T-helper 2 cell treated with Interferon-gamma antibody and Interleukin-4, amounts not matched to agents 100 ng/mL and 5 ng/mL, for 36 hours (primary cell): ENCODE results near the gene KLHL22. TPM values are rescaled to one million over a fixed set of nuclear protein-coding genes. Genes with fewer than 3 reads are reported as not detected.
"Not testable (repeated sequence)": the region's sequence is repeated elsewhere in the genome, so short reads cannot be mapped to it uniquely, and the experiment has no call there.

Experiments used
- intact Hi-C: fragments of 100-400 bp; cut with micrococcal nuclease; formaldehyde crosslinking; loops from one replicate; pipeline ENCODE4 v1.15.1; 2023
- total RNA-seq: library from RNA; stranded (reverse); gene quantifications from 2 replicates; pipeline ENCODE4 v1.2.3, GENCODE V29; 2022

Gene KLHL22
- total RNA-seq, 1 donor from 2014 or later = 52.1 TPM

GRCh38 chr22:20471126-20471833 lies 24.3 kb downstream of the KLHL22 start:
- intact Hi-C loops = no loop called here

- intact Hi-C loops = not testable (repeated sequence)
Measured at GRCh38 chr22:20470525-20470924, 25.1 kb downstream of the KLHL22 start.

DNA sequence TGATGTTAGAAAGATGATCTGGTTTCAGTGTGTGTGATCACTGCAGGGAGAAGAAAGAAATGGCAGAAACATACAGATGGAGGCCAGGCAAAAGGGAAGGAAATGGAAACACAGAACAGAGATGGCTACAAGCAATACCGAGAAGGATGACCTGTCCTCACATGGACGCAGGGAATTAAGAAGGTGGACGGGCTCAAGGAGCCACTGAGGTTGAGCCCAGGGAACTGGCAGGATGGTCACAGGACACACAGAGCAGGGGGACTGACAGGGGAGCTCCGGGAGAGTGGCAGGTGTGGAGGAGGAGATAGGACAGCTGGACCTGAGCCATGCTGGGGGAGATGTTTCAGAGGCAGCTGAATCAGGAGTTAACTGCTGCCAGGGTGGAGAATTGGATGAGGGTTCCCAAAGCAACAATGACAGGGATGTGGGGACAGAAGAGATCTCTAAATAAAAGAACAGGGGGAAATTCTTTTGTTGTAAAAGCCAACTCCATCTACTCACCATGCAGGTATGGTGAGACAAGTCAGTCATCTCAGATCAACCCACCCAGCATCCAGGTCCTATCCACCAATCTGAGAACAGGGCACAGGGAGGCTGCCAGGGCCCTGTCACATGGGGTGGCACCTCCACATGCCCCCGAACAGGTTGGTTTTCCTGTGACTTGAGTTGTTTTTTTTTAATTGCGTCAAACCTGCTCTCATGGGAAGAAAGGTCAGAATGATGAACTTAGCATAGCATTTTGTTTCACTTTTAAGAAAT lies 26.3 kb downstream of the KLHL22 start:
- intact Hi-C loops = no loop called here

DNA sequence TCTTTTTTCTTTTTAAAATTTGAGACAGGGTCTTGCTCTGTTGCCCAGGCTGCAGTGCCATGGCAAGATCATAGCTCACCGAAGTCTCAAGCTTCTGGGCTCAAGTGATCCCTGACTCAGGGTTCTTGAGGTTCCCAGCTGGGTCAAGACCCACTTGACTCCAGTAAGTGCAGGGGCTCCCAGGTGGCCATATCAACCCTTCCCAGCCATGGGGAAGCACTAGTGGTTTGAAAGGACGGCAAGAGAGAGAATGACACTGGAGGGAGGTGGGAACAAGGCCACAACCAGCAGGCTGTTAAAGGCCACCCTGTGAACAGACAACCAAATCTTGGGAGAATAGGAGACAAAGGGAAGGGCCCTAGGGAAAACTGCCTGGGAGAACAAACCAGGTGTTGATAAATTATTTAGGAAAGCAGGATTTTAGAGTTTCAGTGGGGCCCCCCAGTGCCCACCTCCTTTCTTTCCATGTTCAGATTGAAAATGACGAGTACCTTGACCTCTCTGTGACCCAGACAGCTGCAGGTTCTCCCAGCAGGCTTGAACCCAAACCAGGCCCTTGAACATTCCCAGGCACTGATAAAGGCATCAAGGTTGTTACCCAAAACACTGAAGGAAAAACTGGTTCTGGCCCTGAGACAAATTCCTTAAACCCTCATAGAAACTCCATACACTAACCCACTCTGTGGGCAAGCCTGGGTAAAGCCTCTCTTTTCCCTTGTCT lies 28.8 kb downstream of the KLHL22 start:
- intact Hi-C loops = no loop called here

DNA sequence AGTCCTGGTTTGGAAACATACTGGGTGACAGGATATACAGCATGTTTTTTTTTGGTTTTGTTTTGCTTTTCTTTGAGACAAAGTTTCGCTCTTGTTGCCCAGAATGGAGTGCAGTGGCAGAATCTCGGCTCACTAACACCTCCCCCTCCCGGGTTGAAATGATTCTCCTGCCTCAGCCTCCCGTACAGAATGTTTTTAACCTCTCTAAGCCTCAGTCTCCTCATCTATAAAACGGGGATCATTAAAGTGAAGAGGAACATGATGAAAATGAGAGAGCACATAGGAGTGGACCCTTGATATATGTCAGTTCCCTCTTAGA lies 29.9 kb downstream of the KLHL22 start:
- intact Hi-C loops = no loop called here

DNA sequence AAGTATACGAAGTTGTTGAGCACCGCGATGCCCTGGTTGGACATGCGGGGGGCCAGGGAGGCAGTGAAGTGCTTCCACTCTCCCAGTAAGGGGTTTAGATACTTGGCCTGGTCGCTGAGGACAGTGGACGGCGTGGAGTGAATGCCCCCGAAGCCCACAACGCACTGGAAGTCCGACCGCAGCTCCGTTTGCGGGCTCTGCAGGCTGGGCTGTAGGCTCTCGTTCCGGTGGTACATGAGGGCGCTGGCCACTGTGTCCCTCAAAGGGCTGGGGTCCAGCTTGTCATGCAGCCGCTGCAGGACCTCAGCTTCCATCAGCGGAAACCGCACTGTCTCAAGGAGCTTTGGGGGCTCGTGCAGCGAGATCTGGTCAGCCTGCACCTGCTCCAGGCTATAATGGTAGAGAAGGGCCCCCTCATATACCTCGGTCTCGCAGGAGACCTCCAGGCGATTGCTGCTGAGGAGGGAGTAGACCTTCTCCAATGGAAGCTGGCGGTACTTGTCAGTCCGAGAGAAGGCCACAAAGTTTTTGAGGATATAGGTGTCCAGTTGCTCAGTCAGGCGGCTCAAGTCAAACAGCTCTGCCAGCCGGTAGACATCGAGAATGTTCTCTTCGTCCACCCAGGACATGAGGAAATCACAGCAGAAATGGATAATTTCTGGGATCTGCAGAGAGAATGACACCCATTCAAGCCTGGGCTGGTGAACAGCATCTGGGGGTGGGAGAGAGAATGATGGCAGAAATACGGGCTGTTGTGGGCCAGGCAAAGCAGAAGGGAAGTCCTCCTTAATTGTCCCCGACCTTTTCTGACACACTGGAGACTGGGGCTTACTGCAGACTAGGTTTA lies 30.5 kb downstream of the KLHL22 start:
- intact Hi-C loops = loop anchor here (1.0 kb wide), 1 partner anchor 31 kb away; no protein-coding TSS in a partner anchor

DNA sequence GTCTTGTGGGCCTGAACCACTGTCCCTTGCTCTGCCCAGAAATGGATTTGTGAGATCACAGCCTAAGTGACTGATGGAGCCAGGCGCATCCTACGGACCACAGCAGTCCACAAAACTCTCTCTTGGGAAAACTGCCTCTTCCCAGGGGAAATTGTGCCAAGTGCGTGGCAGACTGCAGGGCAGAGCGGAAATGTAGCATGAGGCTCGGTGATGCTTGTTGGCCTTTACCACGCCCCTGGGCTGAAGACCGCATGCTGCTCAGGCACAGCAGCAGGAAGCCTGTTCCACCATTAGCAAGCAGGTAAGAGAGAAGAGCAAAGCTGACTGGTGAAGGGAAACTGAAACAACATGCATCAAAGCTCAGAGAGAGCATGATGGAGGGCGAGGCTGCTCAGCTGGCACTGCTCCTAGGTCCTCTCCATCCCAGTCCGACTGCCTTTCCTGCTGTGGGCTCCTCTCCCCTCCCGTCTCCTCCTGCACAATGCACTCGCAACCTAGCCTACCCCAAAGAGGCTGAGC lies 31.4 kb downstream of the KLHL22 start:
- intact Hi-C loops = loop anchor here (1.0 kb wide), 1 partner anchor 32 kb away; no protein-coding TSS in a partner anchor

- intact Hi-C loops = loop anchor here (1.0 kb wide), 2 partner anchors 33 to 346 kb away; partner anchors contain the start of gene TRMT2A
Measured at GRCh38 chr22:20463324-20464095, 32.1 kb downstream of the KLHL22 start.

GRCh38 chr22:20459862-20460261 lies 35.7 kb downstream of the KLHL22 start:
- intact Hi-C loops = no loop called here

DNA sequence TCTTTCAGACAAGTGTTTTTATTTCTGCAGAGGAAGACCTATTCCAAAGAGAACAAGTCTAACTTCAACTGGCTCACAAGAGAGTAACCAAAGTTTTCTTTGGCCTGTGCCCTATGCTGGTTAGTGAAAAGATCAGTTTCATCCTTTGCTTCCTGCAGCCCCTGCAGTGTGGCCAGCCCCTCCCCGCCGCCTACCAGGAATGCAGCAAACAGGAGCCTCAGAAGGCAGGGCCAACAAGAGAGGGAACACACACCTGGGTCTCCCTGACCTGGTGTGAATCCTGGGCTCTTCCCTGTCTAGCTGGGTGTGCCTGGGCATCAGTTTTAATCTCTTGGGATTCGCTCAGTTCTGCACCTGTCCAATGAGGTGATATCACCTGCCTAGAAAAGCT lies 36.4 kb downstream of the KLHL22 start:
- intact Hi-C loops = no loop called here

GRCh38 chr22:20458530-20459151 lies 37.0 kb downstream of the KLHL22 start:
- intact Hi-C loops = no loop called here

GRCh38 chr22:20457506-20458240 lies 37.9 kb downstream of the KLHL22 start:
- intact Hi-C loops = no loop called here

DNA sequence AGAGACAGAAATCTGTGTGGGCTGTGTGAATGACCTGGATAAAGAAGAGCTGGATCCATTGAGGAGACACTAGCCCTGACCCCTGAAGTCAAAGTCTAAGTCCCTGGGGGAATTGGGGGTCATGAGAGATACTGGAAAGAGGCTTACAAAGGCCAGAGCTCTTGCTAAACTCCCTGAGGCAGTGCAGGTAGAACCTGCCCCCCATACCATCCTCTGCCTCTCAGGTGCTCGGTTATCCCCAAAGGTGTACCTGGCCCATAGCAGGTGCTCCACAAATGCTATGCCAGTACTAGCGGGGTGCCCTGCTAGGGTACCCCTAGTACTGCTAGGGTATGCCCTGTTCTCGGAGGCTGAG lies 38.9 kb downstream of the KLHL22 start:
- intact Hi-C loops = loop anchor here (1.0 kb wide), 1 partner anchor 38 kb away; no protein-coding TSS in a partner anchor

- intact Hi-C loops = loop anchor here (1.0 kb wide), 1 partner anchor 38 kb away; no protein-coding TSS in a partner anchor
Measured at GRCh38 chr22:20456064-20456721, 39.4 kb downstream of the KLHL22 start.

GRCh38 chr22:20455709-20456063 lies 39.9 kb downstream of the KLHL22 start:
- intact Hi-C loops = loop anchor here (1.0 kb wide), 1 partner anchor 37 kb away; no protein-coding TSS in a partner anchor

DNA sequence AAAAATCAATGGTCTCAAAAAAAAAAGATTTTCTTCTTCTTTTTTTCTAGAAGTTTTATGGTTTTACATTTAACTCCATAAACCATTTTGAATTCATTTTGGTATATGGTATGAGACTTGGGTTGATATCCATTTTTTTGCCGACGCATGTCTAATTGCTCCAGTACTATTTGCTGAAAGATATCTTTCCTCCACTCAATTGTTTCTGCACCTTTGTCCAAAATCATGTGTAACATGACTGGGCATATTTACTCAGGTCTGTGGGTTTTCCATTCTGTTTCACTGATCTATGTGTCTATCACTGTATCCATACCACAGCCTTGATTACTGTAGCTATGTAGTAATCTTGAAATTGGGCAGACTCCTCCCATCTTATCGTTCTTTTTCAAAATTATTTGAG lies 42.4 kb downstream of the KLHL22 start:
- intact Hi-C loops = no loop called here

- intact Hi-C loops = no loop called here
Measured at GRCh38 chr22:20451920-20452319, 43.7 kb downstream of the KLHL22 start.

GRCh38 chr22:20451129-20451778 lies 44.3 kb downstream of the KLHL22 start:
- intact Hi-C loops = not testable (repeated sequence)
